ENCODE results near the gene BABAM1.

DNA sequence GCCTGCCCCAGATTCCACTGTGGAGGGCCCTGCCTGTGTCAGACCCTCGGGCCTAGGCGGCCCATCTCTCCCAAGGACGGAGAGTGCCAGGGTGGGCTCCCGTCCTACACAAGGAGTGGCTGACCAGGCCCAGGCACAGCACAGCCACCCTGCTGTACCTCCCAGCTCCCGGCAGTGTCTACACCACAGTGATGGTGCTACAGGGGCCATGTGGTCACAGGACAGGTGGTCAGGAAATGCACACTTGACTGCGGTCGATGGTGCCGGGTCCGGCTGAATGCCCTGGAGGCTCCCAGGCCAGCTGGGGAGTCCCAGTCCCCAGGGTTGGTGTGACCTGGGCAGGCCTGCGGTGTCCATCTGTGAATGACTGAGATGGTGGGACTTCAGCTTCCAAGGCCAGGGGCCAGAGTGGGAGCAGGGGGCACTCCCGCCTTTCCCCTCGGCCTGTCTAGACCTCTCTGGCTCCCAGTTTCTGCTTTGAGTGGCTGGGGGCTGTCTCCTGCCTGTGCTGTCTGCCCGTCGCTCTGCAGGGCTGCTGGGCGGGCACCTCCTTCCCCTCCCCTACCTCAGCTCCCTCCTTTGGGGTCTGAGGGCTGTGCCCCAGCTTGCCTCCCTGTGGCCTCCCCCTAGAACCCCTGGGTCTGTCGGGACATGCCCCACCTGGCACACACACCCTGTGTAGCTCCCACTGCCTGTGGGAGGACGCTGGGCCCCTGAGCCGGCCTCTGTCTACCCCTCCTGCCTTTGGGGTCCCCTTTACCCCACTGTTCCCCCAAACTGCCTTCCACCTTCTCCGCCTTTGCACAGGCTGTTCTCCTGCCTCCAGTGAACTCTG lies 54.6 kb downstream of the BABAM1 start:
- TF ChIP-seq, protein P1, sequence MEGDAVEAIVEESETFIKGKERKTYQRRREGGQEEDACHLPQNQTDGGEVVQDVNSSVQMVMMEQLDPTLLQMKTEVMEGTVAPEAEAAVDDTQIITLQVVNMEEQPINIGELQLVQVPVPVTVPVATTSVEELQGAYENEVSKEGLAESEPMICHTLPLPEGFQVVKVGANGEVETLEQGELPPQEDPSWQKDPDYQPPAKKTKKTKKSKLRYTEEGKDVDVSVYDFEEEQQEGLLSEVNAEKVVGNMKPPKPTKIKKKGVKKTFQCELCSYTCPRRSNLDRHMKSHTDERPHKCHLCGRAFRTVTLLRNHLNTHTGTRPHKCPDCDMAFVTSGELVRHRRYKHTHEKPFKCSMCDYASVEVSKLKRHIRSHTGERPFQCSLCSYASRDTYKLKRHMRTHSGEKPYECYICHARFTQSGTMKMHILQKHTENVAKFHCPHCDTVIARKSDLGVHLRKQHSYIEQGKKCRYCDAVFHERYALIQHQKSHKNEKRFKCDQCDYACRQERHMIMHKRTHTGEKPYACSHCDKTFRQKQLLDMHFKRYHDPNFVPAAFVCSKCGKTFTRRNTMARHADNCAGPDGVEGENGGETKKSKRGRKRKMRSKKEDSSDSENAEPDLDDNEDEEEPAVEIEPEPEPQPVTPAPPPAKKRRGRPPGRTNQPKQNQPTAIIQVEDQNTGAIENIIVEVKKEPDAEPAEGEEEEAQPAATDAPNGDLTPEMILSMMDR (IDR thresholded peaks at IDR 0.05): no peak
- TF ChIP-seq POLR2A (IDR thresholded peaks at IDR 0.05) (no peak), EP300 (IDR thresholded peaks at IDR 0.05) (no peak)
